Measurements from ENCODE around the gene ARHGAP10. TPM values are rescaled to one million over a fixed set of nuclear protein-coding genes. Genes with fewer than 3 reads are reported as not detected.
"Not testable (repeated sequence)": the region's sequence is repeated elsewhere in the genome, so short reads cannot be mapped to it uniquely, and the experiment has no call there.

Gene ARHGAP10
- total RNA-seq, 1 donor from 2014 or later: 28.0 TPM

GRCh38 chr4:148079961-148080360, 348.1 kb downstream of the ARHGAP10 start:
- H3K36me3 Mint-ChIP-seq (ENCODE audit: low read depth, unreplicated experiment): peaks cover 37% of the 10 kb centered on the region
- Histone ChIP-seq H3K4me2 (ENCODE audit: low read length) (no peak overlapping the region), H3K27ac (ENCODE audit: low read depth, low read length) (no peak overlapping the region), H3K79me2 (ENCODE audit: insufficient read depth, low read length) (no peaks in the 10 kb centered on the region), H3K9ac (ENCODE audit: low read length) (no peak overlapping the region), H4K20me1 (ENCODE audit: insufficient read depth, low read length) (no peaks in the 10 kb centered on the region), H3K9me3 (ENCODE audit: insufficient read depth, low read depth, low read length) (no peaks in the 10 kb centered on the region), H3K27me3 (ENCODE audit: insufficient read depth, low read length) (no peaks in the 10 kb centered on the region), H2AFZ (ENCODE audit: low read depth, low read length) (no peak overlapping the region), H3K4me3 (ENCODE audit: insufficient read depth, low read depth, low read length) (no peak overlapping the region), H3K36me3 (ENCODE audit: insufficient read depth, low read length) (peaks cover 6% of the 10 kb centered on the region), H3K4me1 (ENCODE audit: insufficient read depth, low read length) (no peaks in the 10 kb centered on the region)
- no peaks in the 10 kb centered on the region for H3K27me3 Mint-ChIP-seq (ENCODE audit: low read depth, unreplicated experiment)
- no peak overlapping the region for H3K4me3 Mint-ChIP-seq (ENCODE audit: unreplicated experiment)
- TF ChIP-seq, protein P1, sequence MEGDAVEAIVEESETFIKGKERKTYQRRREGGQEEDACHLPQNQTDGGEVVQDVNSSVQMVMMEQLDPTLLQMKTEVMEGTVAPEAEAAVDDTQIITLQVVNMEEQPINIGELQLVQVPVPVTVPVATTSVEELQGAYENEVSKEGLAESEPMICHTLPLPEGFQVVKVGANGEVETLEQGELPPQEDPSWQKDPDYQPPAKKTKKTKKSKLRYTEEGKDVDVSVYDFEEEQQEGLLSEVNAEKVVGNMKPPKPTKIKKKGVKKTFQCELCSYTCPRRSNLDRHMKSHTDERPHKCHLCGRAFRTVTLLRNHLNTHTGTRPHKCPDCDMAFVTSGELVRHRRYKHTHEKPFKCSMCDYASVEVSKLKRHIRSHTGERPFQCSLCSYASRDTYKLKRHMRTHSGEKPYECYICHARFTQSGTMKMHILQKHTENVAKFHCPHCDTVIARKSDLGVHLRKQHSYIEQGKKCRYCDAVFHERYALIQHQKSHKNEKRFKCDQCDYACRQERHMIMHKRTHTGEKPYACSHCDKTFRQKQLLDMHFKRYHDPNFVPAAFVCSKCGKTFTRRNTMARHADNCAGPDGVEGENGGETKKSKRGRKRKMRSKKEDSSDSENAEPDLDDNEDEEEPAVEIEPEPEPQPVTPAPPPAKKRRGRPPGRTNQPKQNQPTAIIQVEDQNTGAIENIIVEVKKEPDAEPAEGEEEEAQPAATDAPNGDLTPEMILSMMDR (IDR thresholded peaks at IDR 0.05; ENCODE audit: insufficient read depth, low read depth, low read length): no peak
- DNase-seq (ENCODE audit: low read depth) (no peak), FAIRE-seq (no peak)
- H3K27ac Mint-ChIP-seq (ENCODE audit: unreplicated experiment): no peak overlapping the region
- peaks cover 24% of the 10 kb centered on the region for H3K9me3 Mint-ChIP-seq (ENCODE audit: unreplicated experiment)
- no peaks in the 10 kb centered on the region for H3K4me1 Mint-ChIP-seq (ENCODE audit: low read depth, unreplicated experiment)

- no peak for FAIRE-seq
These were observed 349.4 kb downstream of the ARHGAP10 start for GRCh38 chr4:148081267-148081666.

GRCh38 chr4:148081745-148082144, 349.9 kb downstream of the ARHGAP10 start:
- no peaks in the 10 kb centered on the region for H4K20me1 ChIP-seq (ENCODE audit: insufficient read depth, low read length)
- H3K27ac Mint-ChIP-seq (ENCODE audit: unreplicated experiment): no peak overlapping the region

More at GRCh38 chr4:148081267-148081666, 349.4 kb downstream of the ARHGAP10 start:
- no peak overlapping the region for H3K9ac ChIP-seq (ENCODE audit: low read length)
- no peak overlapping the region for H2AFZ ChIP-seq (ENCODE audit: low read depth, low read length)
- no peaks in the 10 kb centered on the region for H3K4me1 ChIP-seq (ENCODE audit: insufficient read depth, low read length)
- H3K27me3 Mint-ChIP-seq (ENCODE audit: low read depth, unreplicated experiment): no peaks in the 10 kb centered on the region
- H3K27ac ChIP-seq (ENCODE audit: low read depth, low read length): no peak overlapping the region
- H3K36me3 ChIP-seq (ENCODE audit: insufficient read depth, low read length): peaks cover 4% of the 10 kb centered on the region
- TF ChIP-seq EZH2 (IDR thresholded peaks at IDR 0.05; ENCODE audit: insufficient read depth, low read length): no peak
- TF ChIP-seq, protein P1 (IDR thresholded peaks at IDR 0.05; ENCODE audit: insufficient read depth, low read depth, low read length): no peak
- peaks cover 19% of the 10 kb centered on the region for H3K9me3 Mint-ChIP-seq (ENCODE audit: unreplicated experiment)
- no peaks in the 10 kb centered on the region for H3K9me3 ChIP-seq (ENCODE audit: insufficient read depth, low read depth, low read length)
- no peaks in the 10 kb centered on the region for H3K4me1 Mint-ChIP-seq (ENCODE audit: low read depth, unreplicated experiment)
- H3K4me2 ChIP-seq (ENCODE audit: low read length): no peak overlapping the region
- no peak overlapping the region for H3K4me3 ChIP-seq (ENCODE audit: insufficient read depth, low read depth, low read length)
- H3K4me3 Mint-ChIP-seq (ENCODE audit: unreplicated experiment): no peak overlapping the region
- H4K20me1 ChIP-seq (ENCODE audit: insufficient read depth, low read length): no peaks in the 10 kb centered on the region
- peak overlapping the region; percentile 47 for H3K27ac Mint-ChIP-seq (ENCODE audit: unreplicated experiment)
- peaks cover 24% of the 10 kb centered on the region for H3K36me3 Mint-ChIP-seq (ENCODE audit: low read depth, unreplicated experiment)
- DNase-seq (ENCODE audit: low read depth): no peak
- H3K79me2 ChIP-seq (ENCODE audit: insufficient read depth, low read length): no peaks in the 10 kb centered on the region
- no peaks in the 10 kb centered on the region for H3K27me3 ChIP-seq (ENCODE audit: insufficient read depth, low read length)

DNA sequence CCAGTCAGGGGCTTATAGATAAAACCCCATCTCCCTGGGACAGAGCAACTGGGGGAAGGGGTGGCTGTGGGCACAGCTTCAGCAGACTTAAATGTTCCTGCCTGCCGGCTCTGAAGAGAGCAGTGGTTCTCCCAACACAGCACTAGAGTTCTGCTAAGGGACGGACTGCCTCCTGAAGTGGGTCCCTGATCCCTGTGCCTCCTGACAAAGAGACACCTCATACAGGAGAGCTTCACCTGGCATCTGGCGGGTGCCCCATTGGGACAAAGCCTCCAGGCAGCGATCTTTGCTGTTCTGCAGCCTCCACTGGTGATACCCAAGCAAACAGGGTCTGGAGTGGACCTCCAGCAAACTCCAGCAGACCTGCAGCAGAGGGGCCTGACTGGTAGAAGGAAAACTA, 351.2 kb downstream of the ARHGAP10 start:
- not testable (repeated sequence) for H3K4me3 Mint-ChIP-seq (ENCODE audit: unreplicated experiment); H3K9me3 ChIP-seq (ENCODE audit: insufficient read depth, low read depth, low read length); H4K20me1 ChIP-seq (ENCODE audit: insufficient read depth, low read length); H3K27me3 Mint-ChIP-seq (ENCODE audit: low read depth, unreplicated experiment); H2AFZ ChIP-seq (ENCODE audit: low read depth, low read length); H3K36me3 ChIP-seq (ENCODE audit: insufficient read depth, low read length); H3K4me1 ChIP-seq (ENCODE audit: insufficient read depth, low read length); H3K27me3 ChIP-seq (ENCODE audit: insufficient read depth, low read length); DNase-seq (ENCODE audit: low read depth); H3K4me2 ChIP-seq (ENCODE audit: low read length); H3K4me1 Mint-ChIP-seq (ENCODE audit: low read depth, unreplicated experiment); H3K4me3 ChIP-seq (ENCODE audit: insufficient read depth, low read depth, low read length); H3K27ac ChIP-seq (ENCODE audit: low read depth, low read length); H3K9ac ChIP-seq (ENCODE audit: low read length); H3K27ac Mint-ChIP-seq (ENCODE audit: unreplicated experiment); FAIRE-seq; H3K79me2 ChIP-seq (ENCODE audit: insufficient read depth, low read length)
- Mint-ChIP-seq H3K9me3 (ENCODE audit: unreplicated experiment) (peaks cover 15% of the 10 kb centered on the region), H3K36me3 (ENCODE audit: low read depth, unreplicated experiment) (peaks cover 11% of the 10 kb centered on the region)

More at GRCh38 chr4:148081745-148082144, 349.9 kb downstream of the ARHGAP10 start:
- Histone ChIP-seq H3K4me2 (ENCODE audit: low read length) (no peak overlapping the region), H3K36me3 (ENCODE audit: insufficient read depth, low read length) (peaks cover 4% of the 10 kb centered on the region), H3K9ac (ENCODE audit: low read length) (no peak overlapping the region), H3K27ac (ENCODE audit: low read depth, low read length) (no peak overlapping the region), H3K4me1 (ENCODE audit: insufficient read depth, low read length) (no peaks in the 10 kb centered on the region), H3K27me3 (ENCODE audit: insufficient read depth, low read length) (no peaks in the 10 kb centered on the region), H2AFZ (ENCODE audit: low read depth, low read length) (no peak overlapping the region), H3K79me2 (ENCODE audit: insufficient read depth, low read length) (no peaks in the 10 kb centered on the region), H3K4me3 (ENCODE audit: insufficient read depth, low read depth, low read length) (no peak overlapping the region), H3K9me3 (ENCODE audit: insufficient read depth, low read depth, low read length) (no peaks in the 10 kb centered on the region)
- DNase-seq (ENCODE audit: low read depth) (no peak), FAIRE-seq (no peak)
- Mint-ChIP-seq H3K36me3 (ENCODE audit: low read depth, unreplicated experiment) (peaks cover 19% of the 10 kb centered on the region), H3K9me3 (ENCODE audit: unreplicated experiment) (peaks cover 18% of the 10 kb centered on the region), H3K4me1 (ENCODE audit: low read depth, unreplicated experiment) (no peaks in the 10 kb centered on the region), H3K4me3 (ENCODE audit: unreplicated experiment) (no peak overlapping the region), H3K27me3 (ENCODE audit: low read depth, unreplicated experiment) (no peaks in the 10 kb centered on the region)
- TF ChIP-seq, protein P1 (IDR thresholded peaks at IDR 0.05; ENCODE audit: insufficient read depth, low read depth, low read length): no peak
- TF ChIP-seq EZH2 (IDR thresholded peaks at IDR 0.05; ENCODE audit: insufficient read depth, low read length): no peak

Data from astrocyte (in vitro differentiated cells and primary cell).